ENCODE data around the gene VPS4B. TPM values are rescaled to one million over a fixed set of nuclear protein-coding genes. Genes with fewer than 3 reads are reported as not detected.
"Not testable (repeated sequence)": the region's sequence is repeated elsewhere in the genome, so short reads cannot be mapped to it uniquely, and the experiment has no call there.

VPS4B gene
- total RNA-seq, 1 donor from 2014 or later = 57.2 TPM

DNA sequence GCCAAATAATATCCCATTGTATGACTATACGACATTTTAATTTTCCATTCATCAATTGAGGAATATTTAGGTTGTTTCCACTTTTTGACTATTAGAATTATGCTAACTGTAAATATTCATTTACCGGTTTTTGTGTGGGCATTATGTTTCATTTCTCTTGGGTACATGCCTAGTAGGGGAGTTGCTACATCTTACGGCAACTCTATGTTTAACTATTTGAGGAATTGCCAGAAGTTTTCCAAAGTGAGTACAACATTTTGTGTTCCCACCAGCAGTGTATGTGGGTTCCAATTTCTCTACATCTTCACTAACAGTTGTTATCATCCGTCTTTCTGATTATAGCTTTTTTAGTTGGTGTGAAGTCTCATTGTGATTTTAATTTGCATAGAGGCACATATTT is 53.7 kb downstream of the VPS4B start:
- Mint-ChIP-seq H3K36me3 (peaks cover 6% of the 10 kb centered on the region), H3K27me3 (no peaks in the 10 kb centered on the region), H3K4me1 (ENCODE audit: unreplicated experiment) (peaks cover 13% of the 10 kb centered on the region), H3K27ac (peak overlapping the region; percentile 91), H3K9me3 (no peaks in the 10 kb centered on the region), H3K4me3 (peak overlapping the region; percentile 91)
- DNase-seq (ENCODE audit: extremely low spot score, unreplicated experiment) = no peak
- TF ChIP-seq CTCF (conservative IDR thresholded peaks at IDR 0.05) = no peak

- peak; percentile 94 for DNase-seq (ENCODE audit: extremely low spot score, unreplicated experiment)
- no peaks in the 10 kb centered on the region for H3K27me3 Mint-ChIP-seq
- H3K4me1 Mint-ChIP-seq (ENCODE audit: unreplicated experiment) = peaks cover 13% of the 10 kb centered on the region
These were observed 55.0 kb downstream of the VPS4B start, which contains the start of gene KDSR for GRCh38 chr18:63367053-63367953. KDSR (minus strand) TSS chr18:63367206; CDS start chr18:63367118, 88 bp downstream.

GRCh38 chr18:63366213-63367052 is 55.8 kb downstream of the VPS4B start:
- Mint-ChIP-seq H3K4me1 (ENCODE audit: unreplicated experiment) (peaks cover 13% of the 10 kb centered on the region), H3K4me3 (peak overlapping the region; percentile 99), H3K27ac (peak overlapping the region; percentile 92), H3K27me3 (no peaks in the 10 kb centered on the region), H3K9me3 (no peaks in the 10 kb centered on the region), H3K36me3 (peaks cover 18% of the 10 kb centered on the region)
- DNase-seq (ENCODE audit: extremely low spot score, unreplicated experiment) = no peak
- TF ChIP-seq CTCF (conservative IDR thresholded peaks at IDR 0.05) = no peak

More at GRCh38 chr18:63367053-63367953, 55.0 kb downstream of the VPS4B start, which contains the start of gene KDSR:
- Mint-ChIP-seq H3K9me3 (no peaks in the 10 kb centered on the region), H3K4me3 (peak within 1 kb of the TSS; percentile 99), H3K36me3 (peaks cover 15% of the 10 kb centered on the region), H3K27ac (peak within 1 kb of the TSS; percentile 92)
- no peak for TF ChIP-seq CTCF (conservative IDR thresholded peaks at IDR 0.05)

DNA sequence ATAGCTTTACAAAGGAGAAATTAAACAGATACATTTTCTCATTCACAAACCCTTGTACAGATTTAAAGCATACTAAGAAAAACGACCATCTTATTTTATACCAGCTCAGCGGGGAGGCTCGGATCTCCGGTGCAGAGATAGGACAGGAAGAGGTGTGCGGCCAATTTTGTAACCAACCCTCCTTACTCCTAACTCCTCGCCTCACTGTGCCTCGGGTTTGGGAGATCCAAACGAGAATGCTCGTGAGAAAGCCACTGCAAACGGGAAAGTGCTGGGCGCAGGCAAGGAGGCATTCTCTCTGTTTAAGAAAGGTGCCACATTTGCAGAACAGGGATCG is 56.4 kb downstream of the VPS4B start:
- peak overlapping the region; percentile 99 for H3K4me3 Mint-ChIP-seq
- H3K27ac Mint-ChIP-seq = peak overlapping the region; percentile 92
- H3K4me1 Mint-ChIP-seq (ENCODE audit: unreplicated experiment) = peaks cover 13% of the 10 kb centered on the region
- no peaks in the 10 kb centered on the region for H3K27me3 Mint-ChIP-seq
- no peak for TF ChIP-seq CTCF (conservative IDR thresholded peaks at IDR 0.05)
- H3K9me3 Mint-ChIP-seq = no peaks in the 10 kb centered on the region
- no peak for DNase-seq (ENCODE audit: extremely low spot score, unreplicated experiment)
- H3K36me3 Mint-ChIP-seq = peaks cover 18% of the 10 kb centered on the region

DNA sequence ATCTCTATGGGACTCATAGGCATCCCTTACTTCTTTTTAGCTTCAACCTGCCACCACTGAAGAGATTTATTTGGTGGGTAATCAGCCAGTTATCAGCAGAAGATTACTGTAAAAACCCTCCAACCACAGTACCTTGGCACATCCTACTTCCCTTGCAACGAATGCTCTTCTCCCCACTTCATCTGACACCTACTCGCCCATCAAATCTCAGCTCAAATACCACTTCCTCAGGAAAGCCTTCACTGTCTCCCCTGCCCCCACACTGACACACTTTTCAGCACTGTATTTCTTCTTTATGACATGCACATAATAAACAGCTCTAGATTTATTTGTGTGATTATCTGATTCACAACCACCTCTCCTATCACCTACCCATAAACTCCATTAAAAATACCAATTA is 58.3 kb downstream of the VPS4B start:
- H3K9me3 Mint-ChIP-seq = no peaks in the 10 kb centered on the region
- TF ChIP-seq CTCF (conservative IDR thresholded peaks at IDR 0.05) = no peak
- no peak for DNase-seq (ENCODE audit: extremely low spot score, unreplicated experiment)
- no peak overlapping the region for H3K27ac Mint-ChIP-seq
- peaks cover 13% of the 10 kb centered on the region for H3K4me1 Mint-ChIP-seq (ENCODE audit: unreplicated experiment)
- H3K27me3 Mint-ChIP-seq = no peaks in the 10 kb centered on the region
- H3K4me3 Mint-ChIP-seq = no peak overlapping the region
- H3K36me3 Mint-ChIP-seq = peaks cover 21% of the 10 kb centered on the region

DNA sequence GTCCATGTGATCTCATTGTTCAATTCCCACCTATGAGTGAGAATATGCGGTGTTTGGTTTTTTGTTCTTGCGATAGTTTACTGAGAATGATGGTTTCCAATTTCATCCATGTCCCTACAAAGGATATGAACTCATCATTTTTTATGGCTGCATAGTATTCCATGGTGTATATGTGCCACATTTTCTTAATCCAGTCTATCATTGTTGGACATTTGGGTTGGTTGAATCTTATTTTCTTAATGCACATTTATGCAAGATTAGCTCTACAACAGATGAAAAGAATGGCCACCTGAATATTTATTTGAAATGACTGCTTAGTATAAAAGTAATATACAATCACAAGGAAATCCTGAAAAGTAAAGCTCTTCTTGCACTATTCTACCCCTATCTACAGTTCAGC is 58.9 kb downstream of the VPS4B start:
- peaks cover 13% of the 10 kb centered on the region for H3K4me1 Mint-ChIP-seq (ENCODE audit: unreplicated experiment)
- not testable (repeated sequence) for H3K27ac Mint-ChIP-seq; H3K27me3 Mint-ChIP-seq; DNase-seq (ENCODE audit: extremely low spot score, unreplicated experiment); H3K9me3 Mint-ChIP-seq; H3K4me3 Mint-ChIP-seq
- peaks cover 21% of the 10 kb centered on the region for H3K36me3 Mint-ChIP-seq

Measured in type B pancreatic cell (in vitro differentiated cells).